ENCODE measurements around the gene TRAPPC3L.

The TRAPPC3L gene

GRCh38 chr6:116461932-116462885 lies 83.3 kb downstream of the TRAPPC3L start:
- DNase-seq: peak; percentile 81

GRCh38 chr6:116461331-116461931 lies 84.1 kb downstream of the TRAPPC3L start, which contains the start of gene CALHM6:
CALHM6 (plus strand) TSS chr6:116461375; CDS start chr6:116461930, 555 bp downstream.
- no peak for DNase-seq

- no peak for DNase-seq
Measured at GRCh38 chr6:116459927-116460326, 85.6 kb downstream of the TRAPPC3L start.

DNA sequence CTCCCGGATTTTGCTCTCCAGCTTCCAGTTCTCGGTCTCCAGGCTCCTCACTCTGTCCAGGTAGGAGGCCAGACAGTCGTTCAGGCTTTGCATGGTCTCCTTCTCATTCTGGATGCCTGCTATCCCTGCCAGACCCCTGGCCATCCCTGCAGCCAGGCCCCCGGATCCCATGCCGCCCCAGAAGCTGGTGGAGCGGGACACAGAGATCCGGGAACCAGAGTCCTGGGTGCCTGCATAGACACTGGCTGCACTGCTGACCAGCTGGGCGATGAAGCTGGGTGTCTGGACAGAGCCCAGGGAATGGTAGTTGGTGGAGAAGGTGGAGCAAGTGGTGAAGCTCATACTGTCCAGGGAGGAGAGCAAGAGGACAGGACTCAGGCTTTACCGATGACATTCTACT lies 87.2 kb downstream of the TRAPPC3L start:
- no peak for DNase-seq

DNA sequence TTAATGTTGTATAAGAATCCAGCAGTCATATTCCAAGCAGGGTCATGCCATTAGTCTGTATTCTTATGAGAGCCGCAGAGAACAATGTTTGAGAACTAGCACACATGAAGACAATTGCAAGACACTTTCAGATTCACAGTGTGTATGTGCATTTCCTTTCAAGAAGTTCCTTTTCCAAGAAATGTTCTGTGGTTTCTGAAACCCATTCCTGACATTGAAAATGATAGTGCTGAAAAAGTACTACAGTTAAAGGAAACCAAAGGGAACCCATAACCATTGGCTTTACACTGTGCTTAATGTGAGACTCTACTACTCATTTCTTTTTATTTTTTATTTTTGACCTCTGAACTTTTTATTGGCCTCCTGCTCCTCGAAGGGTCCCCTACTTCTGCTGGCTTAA lies 88.6 kb downstream of the TRAPPC3L start:
- DNase-seq: no peak

- no peak for DNase-seq
Measured at GRCh38 chr6:116456106-116456505, 89.4 kb downstream of the TRAPPC3L start.

DNA sequence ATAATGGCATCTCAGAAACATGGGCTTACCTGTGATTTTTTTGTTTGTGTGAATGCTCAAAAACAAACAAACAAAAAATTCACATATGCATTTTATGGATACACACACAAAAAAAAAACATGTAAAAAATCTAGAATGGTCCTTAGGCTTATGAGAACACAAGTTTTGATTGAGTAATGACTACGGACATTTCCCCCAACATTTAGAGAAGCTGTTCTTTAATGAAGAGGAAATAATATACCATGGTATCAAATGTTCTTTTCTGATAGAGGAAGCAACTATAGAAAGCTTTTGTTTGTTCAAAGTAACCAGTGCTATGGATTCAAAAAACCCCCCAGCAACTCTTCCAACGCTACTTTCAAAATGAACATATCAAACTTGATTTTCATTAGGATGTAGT lies 93.0 kb downstream of the TRAPPC3L start:
- no peak for DNase-seq

DNA sequence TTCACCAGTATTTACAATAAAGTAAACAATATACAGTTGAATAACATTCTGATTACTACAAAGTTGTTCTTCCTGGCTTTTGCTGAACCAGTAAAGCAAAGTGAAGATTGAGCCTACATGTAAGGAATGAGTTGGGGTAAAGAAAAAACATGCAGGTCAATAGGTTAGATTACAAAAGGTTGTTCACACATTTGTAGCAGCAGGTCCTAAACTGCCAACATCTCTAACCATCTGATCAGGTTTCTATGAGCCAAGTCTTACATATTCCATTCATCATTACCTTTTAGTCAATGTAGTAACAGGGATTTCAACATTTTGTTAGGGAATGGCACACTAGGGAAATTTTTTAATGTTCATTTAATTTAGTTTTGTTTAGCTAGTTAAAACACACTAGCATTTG lies 93.6 kb downstream of the TRAPPC3L start:
- DNase-seq: no peak

DNA sequence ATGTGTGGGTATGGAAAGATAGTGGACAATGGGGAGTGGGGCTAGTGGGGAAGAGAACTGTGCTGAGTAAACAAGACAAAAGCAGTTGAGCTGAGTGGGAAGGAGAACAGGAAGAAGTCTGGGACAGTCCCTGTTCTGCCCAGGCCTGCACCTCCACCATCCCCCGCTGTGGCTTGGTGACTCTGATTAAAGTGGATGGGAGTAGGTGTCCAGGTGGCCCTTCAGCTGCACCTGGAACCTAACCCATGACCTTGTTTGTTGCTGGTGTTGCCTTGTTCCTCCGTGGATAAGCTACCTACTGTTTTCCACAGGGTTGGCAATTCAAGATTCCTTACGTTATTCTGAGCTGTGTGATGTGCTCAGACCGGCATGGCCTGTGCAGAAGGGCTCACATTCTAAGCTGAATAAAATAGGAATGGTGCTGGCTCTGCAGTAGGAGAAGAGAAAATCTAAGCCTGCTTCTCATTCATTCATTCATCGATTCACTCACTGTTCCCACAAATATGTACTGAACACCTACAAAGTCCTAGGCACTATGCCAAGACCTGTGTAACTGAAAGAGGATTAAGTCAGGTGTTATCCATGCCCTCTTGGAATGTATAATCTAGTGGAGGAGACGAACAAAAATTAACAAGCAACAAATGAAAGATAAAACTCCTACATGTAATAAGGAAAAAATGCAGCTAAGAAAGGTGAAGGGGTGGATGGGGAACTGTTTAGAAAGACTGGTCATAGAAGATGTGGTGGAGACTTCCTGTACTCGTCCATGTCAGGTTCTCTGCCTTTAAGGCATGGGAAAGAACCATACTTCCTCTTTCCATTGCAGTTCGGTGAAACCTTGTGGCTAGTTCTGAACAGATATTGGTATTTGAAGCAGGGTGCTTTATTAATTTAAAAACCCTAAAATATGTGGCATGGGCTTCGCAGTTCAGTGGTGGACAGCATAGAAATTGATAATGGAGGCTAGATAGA lies 94.4 kb downstream of the TRAPPC3L start:
- peak; percentile 87 for DNase-seq

DNA sequence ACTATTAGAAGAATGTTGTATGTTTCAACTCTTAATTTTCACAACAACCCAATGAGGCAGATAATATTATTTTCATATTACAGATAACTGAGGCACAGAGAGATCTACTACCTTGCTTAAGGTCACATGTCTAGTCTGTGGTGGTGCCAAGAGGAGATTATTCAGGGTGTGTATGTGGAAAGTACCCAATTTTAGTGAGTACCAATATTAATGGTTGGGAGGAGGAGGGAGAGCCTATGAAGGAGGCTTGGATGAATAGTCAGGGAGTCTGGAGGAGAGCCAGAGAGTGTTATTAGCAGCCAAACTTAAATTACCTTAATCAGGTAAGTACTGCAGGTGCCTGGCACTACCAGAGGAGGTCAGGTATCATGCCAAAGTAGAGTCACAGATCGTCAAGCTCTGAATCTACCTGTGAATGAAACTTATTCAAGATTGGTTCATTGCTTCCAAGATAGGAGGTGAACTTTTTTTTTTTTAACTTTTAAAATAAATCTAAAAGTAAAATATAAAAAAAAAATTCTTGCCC lies 95.2 kb downstream of the TRAPPC3L start:
- DNase-seq: no peak

- no peak for DNase-seq
Measured at GRCh38 chr6:116449565-116449964, 95.9 kb downstream of the TRAPPC3L start.

DNA sequence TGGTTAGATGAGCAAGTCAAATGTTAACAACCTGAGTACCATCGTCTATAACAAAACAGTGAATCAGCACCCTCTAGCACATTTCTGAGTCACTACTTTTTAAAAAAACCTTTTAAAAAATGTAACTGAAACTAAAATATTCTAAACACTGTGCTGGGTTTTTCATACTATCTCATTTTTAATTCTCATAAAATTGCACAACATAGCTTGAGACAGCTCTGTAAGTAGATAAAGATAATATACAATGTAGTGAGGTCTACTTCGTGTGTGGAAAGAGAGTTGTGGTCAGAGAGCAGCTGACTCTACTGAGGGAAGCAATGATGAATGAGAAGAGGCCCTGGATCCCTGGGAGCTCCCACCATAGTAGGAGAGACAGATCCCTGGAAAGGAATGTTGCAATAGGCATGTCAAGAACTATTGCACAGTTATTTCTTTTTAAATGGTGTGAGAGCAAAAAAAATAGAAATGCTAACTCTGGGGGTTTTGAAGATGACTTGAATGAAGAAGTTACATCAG lies 97.9 kb downstream of the TRAPPC3L start:
- DNase-seq: peak; percentile 83

GRCh38 chr6:116447052-116447451 lies 98.4 kb downstream of the TRAPPC3L start:
- no peak for DNase-seq

DNA sequence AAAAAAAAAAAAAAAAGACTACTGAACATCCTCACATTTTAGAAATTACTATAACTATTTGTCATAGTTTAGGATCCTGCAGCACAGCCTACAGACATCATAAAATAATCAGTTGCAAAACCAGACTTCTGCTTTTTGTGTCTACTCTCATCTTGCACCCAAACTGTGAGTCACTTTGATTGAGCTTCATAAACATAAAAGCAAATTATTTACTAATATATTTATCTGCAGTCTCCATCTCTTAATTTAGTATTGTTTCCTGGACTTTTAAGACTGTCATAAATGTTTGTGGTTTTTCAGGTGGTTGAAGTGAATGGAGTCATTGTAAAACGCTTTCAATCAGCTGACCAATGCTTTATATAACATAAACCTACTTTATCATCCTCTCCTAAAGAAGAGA lies 99.1 kb downstream of the TRAPPC3L start:
- DNase-seq: peak; percentile 73

DNA sequence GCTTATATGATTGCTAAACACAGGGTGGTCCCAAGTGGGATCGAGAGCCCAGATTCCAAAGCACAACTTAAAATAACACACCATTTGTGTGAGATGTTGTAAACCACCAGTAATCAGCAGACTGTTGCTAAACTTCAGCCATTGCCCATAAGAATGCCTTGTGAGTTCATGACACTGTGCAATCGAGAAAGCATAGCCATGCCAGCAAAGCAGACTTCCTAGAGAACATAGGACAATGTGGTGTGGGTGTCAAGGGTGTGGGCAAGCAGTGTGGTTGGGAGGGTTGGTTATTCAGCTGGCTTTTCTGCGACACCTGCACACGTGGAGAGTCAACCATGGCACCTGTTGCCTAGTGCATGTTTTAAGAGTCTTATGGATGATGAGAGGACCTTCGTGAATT lies 100.4 kb downstream of the TRAPPC3L start:
- DNase-seq: no peak

All from hematopoietic multipotent progenitor cell treated with erythropoietin and hydrocortisone succinate and interleukin-3 and kit ligand, for 4 days (in vitro differentiated cells).